ENCODE results near the gene SFMBT1.

SFMBT1 gene

DNA sequence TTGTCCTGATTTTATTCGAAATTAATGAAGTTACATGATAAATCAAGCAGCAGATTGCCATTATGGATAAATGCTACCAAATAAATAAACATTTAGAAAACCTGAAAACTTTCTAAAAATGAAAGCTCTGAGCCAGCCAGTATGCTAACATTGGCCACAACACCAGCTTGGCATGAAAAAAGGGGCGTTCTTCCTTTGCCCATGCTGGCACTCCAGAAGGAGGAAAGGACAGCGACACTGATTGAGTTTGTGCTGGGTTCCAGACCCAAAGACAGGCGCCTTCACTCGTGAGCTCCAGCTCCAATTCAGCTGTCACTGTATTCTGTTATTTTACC, 153.6 kb downstream of the SFMBT1 start:
- Histone ChIP-seq H2AFZ (ENCODE audit: low read depth, low read length) (no peak overlapping the region), H3K79me2 (ENCODE audit: insufficient read depth, low read length) (peaks cover 41% of the 10 kb centered on the region), H3K9ac (ENCODE audit: low read depth, low read length) (no peak overlapping the region)

DNA sequence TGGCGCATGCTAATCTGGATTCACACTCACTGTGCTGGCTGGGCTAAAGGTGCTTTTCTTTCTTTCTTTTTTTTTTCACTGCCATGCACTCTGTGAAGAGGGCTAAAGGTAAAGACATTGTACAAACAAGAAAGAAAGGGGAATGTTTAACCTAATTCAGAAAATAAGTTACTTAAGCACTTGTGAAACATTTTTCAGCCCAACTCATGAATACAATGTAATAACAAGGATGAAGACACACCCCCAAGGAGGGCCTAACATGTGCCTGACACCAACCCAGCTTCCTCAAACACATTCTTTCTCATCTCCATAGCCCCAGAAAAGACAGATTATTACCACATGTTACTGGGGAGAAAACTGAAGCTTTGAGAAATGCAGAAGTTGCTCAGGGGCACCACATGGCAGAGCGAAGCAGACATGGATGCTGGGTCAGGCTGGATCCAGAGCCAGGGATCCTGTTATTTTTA, 154.2 kb downstream of the SFMBT1 start:
- peaks cover 40% of the 10 kb centered on the region for H3K79me2 ChIP-seq (ENCODE audit: insufficient read depth, low read length)
- ATAC-seq (ENCODE audit: insufficient read depth, low read depth) (no peak), DNase-seq (no peak)
- H2AFZ ChIP-seq (ENCODE audit: low read depth, low read length) = no peak overlapping the region
- no peaks in the 10 kb centered on the region for H3K27me3 ChIP-seq (ENCODE audit: insufficient read depth, low read length, poor library complexity)
- H3K4me1 ChIP-seq (ENCODE audit: insufficient read depth, low read length) = peaks cover 19% of the 10 kb centered on the region
- H3K4me2 ChIP-seq (ENCODE audit: insufficient read depth, low read length) = no peak overlapping the region
- H3K4me3 ChIP-seq (ENCODE audit: low read depth in 1 of 2, low read length in 2 of 2) = no peak overlapping the region
- H3K9ac ChIP-seq (ENCODE audit: low read depth, low read length) = no peak overlapping the region
- H4K20me1 ChIP-seq (ENCODE audit: insufficient read depth, low read length) = peaks cover 22% of the 10 kb centered on the region; the same call in 1 of the 2 replicates
- TF ChIP-seq, protein P1, sequence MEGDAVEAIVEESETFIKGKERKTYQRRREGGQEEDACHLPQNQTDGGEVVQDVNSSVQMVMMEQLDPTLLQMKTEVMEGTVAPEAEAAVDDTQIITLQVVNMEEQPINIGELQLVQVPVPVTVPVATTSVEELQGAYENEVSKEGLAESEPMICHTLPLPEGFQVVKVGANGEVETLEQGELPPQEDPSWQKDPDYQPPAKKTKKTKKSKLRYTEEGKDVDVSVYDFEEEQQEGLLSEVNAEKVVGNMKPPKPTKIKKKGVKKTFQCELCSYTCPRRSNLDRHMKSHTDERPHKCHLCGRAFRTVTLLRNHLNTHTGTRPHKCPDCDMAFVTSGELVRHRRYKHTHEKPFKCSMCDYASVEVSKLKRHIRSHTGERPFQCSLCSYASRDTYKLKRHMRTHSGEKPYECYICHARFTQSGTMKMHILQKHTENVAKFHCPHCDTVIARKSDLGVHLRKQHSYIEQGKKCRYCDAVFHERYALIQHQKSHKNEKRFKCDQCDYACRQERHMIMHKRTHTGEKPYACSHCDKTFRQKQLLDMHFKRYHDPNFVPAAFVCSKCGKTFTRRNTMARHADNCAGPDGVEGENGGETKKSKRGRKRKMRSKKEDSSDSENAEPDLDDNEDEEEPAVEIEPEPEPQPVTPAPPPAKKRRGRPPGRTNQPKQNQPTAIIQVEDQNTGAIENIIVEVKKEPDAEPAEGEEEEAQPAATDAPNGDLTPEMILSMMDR (IDR thresholded peaks at IDR 0.05; ENCODE audit: borderline replicate concordance, extremely low read depth, low read length, poor library complexity, severe bottlenecking) = no peak
- no peak for TF ChIP-seq EZH2 (IDR thresholded peaks at IDR 0.05; ENCODE audit: borderline replicate concordance, low read depth, low read length, severe bottlenecking)
- peaks cover 6% of the 10 kb centered on the region; the same call in 1 of the 2 replicates for H3K36me3 ChIP-seq (ENCODE audit: insufficient read depth, low read length)
- H3K9me3 ChIP-seq (ENCODE audit: insufficient read depth, low read length, severe bottlenecking) = no peaks in the 10 kb centered on the region
- no peak overlapping the region for H3K27ac ChIP-seq (ENCODE audit: low read length)

More for the DNA sequence above, 153.6 kb downstream of the SFMBT1 start:
- no peak for TF ChIP-seq EZH2 (IDR thresholded peaks at IDR 0.05; ENCODE audit: borderline replicate concordance, low read depth, low read length, severe bottlenecking)
- TF ChIP-seq, protein P1 (IDR thresholded peaks at IDR 0.05; ENCODE audit: borderline replicate concordance, extremely low read depth, low read length, poor library complexity, severe bottlenecking) = peak; percentile 11
- ATAC-seq (ENCODE audit: insufficient read depth, low read depth) = no peak
- no peak for DNase-seq
- no peak overlapping the region for H3K4me3 ChIP-seq (ENCODE audit: low read depth in 1 of 2, low read length in 2 of 2)
- no peak overlapping the region for H3K4me2 ChIP-seq (ENCODE audit: insufficient read depth, low read length)
- no peaks in the 10 kb centered on the region for H3K9me3 ChIP-seq (ENCODE audit: insufficient read depth, low read length, severe bottlenecking)
- no peak overlapping the region for H3K27ac ChIP-seq (ENCODE audit: low read length)
- H3K36me3 ChIP-seq (ENCODE audit: insufficient read depth, low read length) = peaks cover 6% of the 10 kb centered on the region; the same call in 1 of the 2 replicates
- no peaks in the 10 kb centered on the region for H3K27me3 ChIP-seq (ENCODE audit: insufficient read depth, low read length, poor library complexity)
- H3K4me1 ChIP-seq (ENCODE audit: insufficient read depth, low read length) = peaks cover 23% of the 10 kb centered on the region
- peaks cover 20% of the 10 kb centered on the region; the same call in 1 of the 2 replicates for H4K20me1 ChIP-seq (ENCODE audit: insufficient read depth, low read length)

- peaks cover 14% of the 10 kb centered on the region for H3K4me1 ChIP-seq (ENCODE audit: insufficient read depth, low read length)
- no peak for TF ChIP-seq EZH2 (IDR thresholded peaks at IDR 0.05; ENCODE audit: borderline replicate concordance, low read depth, low read length, severe bottlenecking)
- TF ChIP-seq, protein P1 (IDR thresholded peaks at IDR 0.05; ENCODE audit: borderline replicate concordance, extremely low read depth, low read length, poor library complexity, severe bottlenecking) = no peak
- H3K79me2 ChIP-seq (ENCODE audit: insufficient read depth, low read length) = peaks cover 37% of the 10 kb centered on the region
- no peak overlapping the region for H3K4me2 ChIP-seq (ENCODE audit: insufficient read depth, low read length)
- H4K20me1 ChIP-seq (ENCODE audit: insufficient read depth, low read length) = peaks cover 22% of the 10 kb centered on the region; the same call in 1 of the 2 replicates
- H3K9ac ChIP-seq (ENCODE audit: low read depth, low read length) = no peak overlapping the region
- H2AFZ ChIP-seq (ENCODE audit: low read depth, low read length) = no peak overlapping the region
- DNase-seq (no peak), ATAC-seq (ENCODE audit: insufficient read depth, low read depth) (no peak)
- H3K27ac ChIP-seq (ENCODE audit: low read length) = no peak overlapping the region
- H3K36me3 ChIP-seq (ENCODE audit: insufficient read depth, low read length) = peaks cover 6% of the 10 kb centered on the region; the same call in 1 of the 2 replicates
- no peaks in the 10 kb centered on the region for H3K27me3 ChIP-seq (ENCODE audit: insufficient read depth, low read length, poor library complexity)
- H3K4me3 ChIP-seq (ENCODE audit: low read depth in 1 of 2, low read length in 2 of 2) = no peak overlapping the region
- no peaks in the 10 kb centered on the region for H3K9me3 ChIP-seq (ENCODE audit: insufficient read depth, low read length, severe bottlenecking)
These were observed 154.7 kb downstream of the SFMBT1 start for GRCh38 chr3:52891164-52891563.

All from DND-41 (cell line).